Hepatocyte (in vitro differentiated cells): ENCODE data around the gene ZNF862. TPM values are rescaled to one million over a fixed set of nuclear protein-coding genes. Genes with fewer than 3 reads are reported as not detected.

ENCODE experiments used
- polyA plus RNA-seq: library from polyadenylated mRNA; unstranded; fragments of >200 nt; fragmentation: Nextera tagmentation; extraction: Ambion mirVana; gene quantifications from 2 replicates; pipeline ENCODE4 v1.2.1, GENCODE V29; 2016
- small RNA-seq: library from RNA; depleted of rRNA; stranded (forward); fragments of <200 nt; gene quantifications from one replicate; pipeline ENCODE3, GENCODE V24; 2014
- total RNA-seq: library from RNA; depleted of rRNA; stranded (reverse); fragments of >200 nt; gene quantifications from 2 replicates; pipeline ENCODE4 v1.2.3, GENCODE V29; 2014

The ZNF862 gene
- total and polyA plus RNA-seq, 2 experiments from 2014 or later, result 3.5 to 9.2 TPM

Small RNA genes lying within 50 kb of the gene (small RNA-seq; reads per million reads assigned to genes)
- not detected for gene AC093458.1

Other genes starting within 250 kb of the ZNF862 start
- 5.9 and 7.8 TPM in 2 replicates for gene ZNF467, start 64.8 kb upstream of the ZNF862 start, total RNA-seq
- gene ZNF467, start 64.8 kb upstream of the ZNF862 start, polyA plus RNA-seq, result 15.6 and 21.9 TPM in 2 replicates
- 11.6 and 13.6 TPM in 2 replicates for gene ATP6V0E2, start 35.6 kb downstream of the ZNF862 start, total RNA-seq
- 25.6 and 28.1 TPM in 2 replicates for gene ATP6V0E2, start 35.6 kb downstream of the ZNF862 start, polyA plus RNA-seq